Karpas-422 (cell line): Measurements from ENCODE around the gene VWA5B1. TPM values are rescaled to one million over a fixed set of nuclear protein-coding genes. Genes with fewer than 3 reads are reported as not detected.

Source experiments
- DNase-seq: peaks from one replicate; pipeline ENCODE4 v3.0.0-alpha.2; 2015
- H2AFZ ChIP-seq: fragments of 200-600 bp; sonication (generic); 2 replicates; pipeline ENCODE4 v1.6.1; 2014; ENCODE audit warnings: antibody characterized with exemption, low read length, mixed read lengths
- H3K27ac ChIP-seq: fragments of 200-600 bp; sonication (generic); 2 replicates; pipeline ENCODE4 v1.5.1; 2014; ENCODE audit warnings: mild to moderate bottlenecking, low read length, moderate library complexity
- H3K27me3 ChIP-seq: fragments of 200-600 bp; sonication (generic); 2 replicates; pipeline ENCODE4 v1.6.1; 2014; ENCODE audit warnings: low read length, mixed read lengths
- H3K36me3 ChIP-seq: fragments of 200-600 bp; sonication (generic); 2 replicates; pipeline ENCODE4 v1.6.1; 2014; ENCODE audit warnings: low read length, mixed read lengths; ENCODE audit not compliant: insufficient read depth
- H3K4me1 ChIP-seq: fragments of 200-600 bp; sonication (generic); 2 replicates; pipeline ENCODE4 v1.6.1; 2014; ENCODE audit warnings: mild to moderate bottlenecking, low read length, mixed read lengths
- H3K4me2 ChIP-seq: fragments of 200-600 bp; sonication (generic); 2 replicates; pipeline ENCODE4 v1.6.1; 2014; ENCODE audit warnings: low read length, low read depth, mild to moderate bottlenecking; ENCODE audit not compliant: poor library complexity, severe bottlenecking
- H3K4me3 ChIP-seq: fragments of 200-600 bp; sonication (generic); 2 replicates; pipeline ENCODE4 v1.5.1; 2014; ENCODE audit warnings: mild to moderate bottlenecking, antibody characterized with exemption, low read length, mixed read lengths
- H3K79me2 ChIP-seq: fragments of 200-600 bp; sonication (generic); 2 replicates; pipeline ENCODE4 v1.6.1; 2014; ENCODE audit warnings: mild to moderate bottlenecking, low read length, mixed read lengths
- H3K9ac ChIP-seq: fragments of 200-600 bp; sonication (generic); 2 replicates; pipeline ENCODE4 v1.6.0; 2014; ENCODE audit warnings: low read length
- H3K9me2 ChIP-seq: fragments of 200-600 bp; sonication (generic), shearing (Covaris generic); replicated peaks from 2 replicates; pipeline ENCODE4 v1.6.0; 2014; ENCODE audit warnings: mild to moderate bottlenecking, low read length, moderate library complexity; ENCODE audit not compliant: insufficient read depth
- H3K9me3 ChIP-seq: fragments of 300-700, 200-600 bp; sonication (generic); 2 replicates; pipeline ENCODE4 v1.6.1; 2014; ENCODE audit warnings: low read length, mixed read lengths
- H4K20me1 ChIP-seq: fragments of 200-600 bp; sonication (generic); 2 replicates; pipeline ENCODE4 v1.6.1; 2014; ENCODE audit warnings: mild to moderate bottlenecking, antibody characterized with exemption, low read length, low read depth; ENCODE audit not compliant: insufficient read depth
- total RNA-seq: library from RNA; depleted of rRNA; stranded (reverse); fragments of >200 nt; shearing (Covaris generic); gene quantifications from 2 replicates; pipeline ENCODE4 v1.2.3, GENCODE V29; 2014; ENCODE audit warnings: low replicate concordance

The VWA5B1 gene
- total RNA-seq, 1 experiment from 2014 or later: not detected

DNA sequence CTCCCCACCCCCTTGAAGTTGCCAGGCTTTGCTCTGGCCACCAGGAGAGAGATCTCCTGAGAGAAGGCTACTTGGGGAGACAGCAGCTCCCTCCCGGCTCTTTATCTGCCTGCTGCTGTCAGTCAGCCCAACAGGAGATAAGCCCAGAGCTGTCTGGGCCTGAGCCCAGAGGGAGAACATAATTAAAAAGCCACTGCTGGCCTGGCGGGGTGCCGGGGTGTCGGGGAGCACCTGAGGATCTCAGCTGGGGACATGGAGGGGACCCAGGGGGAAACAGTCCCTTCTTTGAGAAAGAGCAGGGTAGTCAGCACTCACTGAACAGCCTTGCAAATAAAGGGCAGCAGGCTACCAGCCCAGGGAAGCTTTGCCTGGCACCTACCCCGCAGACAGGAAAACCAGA is 17.9 kb downstream of the VWA5B1 start:
- Histone ChIP-seq H3K4me2 (no peak overlapping the region), H3K27ac (no peak overlapping the region), H2AFZ (no peak overlapping the region), H3K79me2 (no peaks in the 10 kb centered on the region), H3K9me2 (no peaks in the 10 kb centered on the region), H3K27me3 (no peaks in the 10 kb centered on the region), H3K9me3 (no peaks in the 10 kb centered on the region), H3K36me3 (no peaks in the 10 kb centered on the region), H4K20me1 (no peaks in the 10 kb centered on the region), H3K4me3 (no peak overlapping the region), H3K4me1 (no peaks in the 10 kb centered on the region), H3K9ac (no peak overlapping the region)
- DNase-seq: no peak

DNA sequence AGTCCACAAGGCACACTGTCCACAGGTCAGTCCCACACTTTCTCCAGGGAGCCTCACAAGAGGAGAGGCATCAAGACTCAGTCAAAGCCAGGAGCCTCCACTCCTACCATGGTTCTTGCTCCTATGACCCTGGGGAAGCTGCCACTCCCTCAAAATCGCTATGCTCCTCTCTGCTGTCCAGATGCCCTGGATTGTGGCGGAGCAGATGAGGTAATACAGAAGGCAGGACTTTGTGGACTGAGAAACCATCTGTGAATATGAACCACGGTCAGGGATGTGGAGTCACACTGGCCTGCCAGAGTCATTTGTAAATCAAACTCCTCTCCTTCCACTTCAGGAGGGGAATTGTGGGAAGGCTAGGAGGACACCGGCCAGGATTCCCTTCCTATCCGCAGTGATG is 20.6 kb downstream of the VWA5B1 start:
- no peak for DNase-seq
- no peak overlapping the region for H3K27ac ChIP-seq

DNA sequence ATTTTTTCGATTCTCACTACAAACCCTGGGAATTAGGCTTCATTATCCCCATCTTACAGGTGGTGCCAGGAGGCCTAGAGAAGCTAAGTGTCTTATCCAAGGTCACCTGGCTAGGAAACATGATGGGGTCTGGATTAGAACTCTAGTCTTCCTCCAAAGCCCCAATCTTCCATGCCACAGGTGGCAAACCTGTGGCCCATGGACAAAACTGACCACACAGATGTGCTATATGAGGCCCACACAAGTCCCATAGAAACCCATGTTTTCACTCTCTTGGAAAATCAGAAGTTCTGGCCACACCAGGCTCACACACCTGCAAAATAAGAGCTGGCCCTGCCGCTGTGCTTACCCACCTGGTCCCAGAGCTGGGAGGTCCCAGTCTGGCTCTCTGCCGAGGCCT is 21.6 kb downstream of the VWA5B1 start:
- Histone ChIP-seq H3K36me3 (no peaks in the 10 kb centered on the region), H3K4me1 (no peaks in the 10 kb centered on the region), H3K9ac (no peak overlapping the region), H3K4me3 (no peak overlapping the region), H3K9me2 (no peaks in the 10 kb centered on the region), H4K20me1 (no peaks in the 10 kb centered on the region), H3K9me3 (no peaks in the 10 kb centered on the region), H2AFZ (no peak overlapping the region), H3K4me2 (no peak overlapping the region), H3K27me3 (no peaks in the 10 kb centered on the region), H3K27ac (no peak overlapping the region), H3K79me2 (no peaks in the 10 kb centered on the region)
- DNase-seq: no peak

More for the DNA sequence above, 20.6 kb downstream of the VWA5B1 start:
- Histone ChIP-seq H3K4me2 (no peak overlapping the region), H3K9ac (no peak overlapping the region), H3K79me2 (no peaks in the 10 kb centered on the region), H3K9me3 (no peaks in the 10 kb centered on the region), H3K4me3 (no peak overlapping the region), H3K9me2 (no peaks in the 10 kb centered on the region), H4K20me1 (no peaks in the 10 kb centered on the region), H3K27me3 (no peaks in the 10 kb centered on the region), H3K4me1 (no peaks in the 10 kb centered on the region), H2AFZ (no peak overlapping the region), H3K36me3 (no peaks in the 10 kb centered on the region)

DNA sequence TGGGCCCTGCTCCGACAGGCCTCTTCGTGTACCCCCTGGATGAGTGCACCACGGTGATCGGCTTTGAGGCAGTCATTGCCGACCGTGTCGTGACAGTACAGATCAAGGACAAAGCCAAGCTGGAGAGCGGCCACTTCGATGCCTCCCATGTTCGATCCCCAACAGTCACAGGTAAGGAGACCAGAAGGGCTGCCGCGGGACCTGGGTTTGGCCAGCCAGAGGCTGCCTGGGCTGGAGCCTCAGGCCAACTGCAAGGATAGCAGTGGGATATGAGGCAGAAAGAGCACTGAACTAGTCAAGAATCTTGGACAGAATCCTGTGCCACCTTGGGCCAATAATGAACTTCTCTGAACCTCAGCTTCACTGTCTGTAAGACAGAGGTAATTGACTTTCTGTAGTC is 22.1 kb downstream of the VWA5B1 start:
- H3K27ac ChIP-seq: no peak overlapping the region
- no peak overlapping the region for H3K9ac ChIP-seq
- DNase-seq: no peak

DNA sequence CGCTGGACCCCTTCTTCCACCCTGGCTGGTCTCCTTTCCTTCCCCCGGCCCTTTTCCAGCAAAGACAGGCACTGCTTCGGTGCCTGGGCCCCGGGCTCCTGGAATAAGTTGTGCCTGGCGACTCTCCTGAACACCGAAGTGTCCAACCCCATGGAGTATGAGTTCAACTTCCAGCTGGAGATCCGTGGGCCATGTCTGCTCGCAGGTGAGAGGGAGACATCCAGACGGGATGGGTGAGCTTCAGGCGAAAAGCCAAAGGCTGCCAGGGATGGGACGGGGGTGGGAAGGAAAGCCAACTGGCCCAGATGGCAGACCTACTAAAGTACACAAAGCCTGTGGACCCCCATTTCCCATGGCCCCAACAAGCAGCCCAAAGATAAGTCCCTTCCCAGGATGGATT is 26.8 kb downstream of the VWA5B1 start:
- no peak for DNase-seq
- H3K79me2 ChIP-seq: no peaks in the 10 kb centered on the region
- no peaks in the 10 kb centered on the region for H3K27me3 ChIP-seq
- no peak overlapping the region for H3K9ac ChIP-seq
- H3K9me3 ChIP-seq: no peaks in the 10 kb centered on the region
- no peaks in the 10 kb centered on the region for H3K9me2 ChIP-seq
- no peak overlapping the region for H3K27ac ChIP-seq
- H3K36me3 ChIP-seq: no peaks in the 10 kb centered on the region
- H2AFZ ChIP-seq: no peak overlapping the region
- peaks cover 12% of the 10 kb centered on the region for H3K4me1 ChIP-seq
- H3K4me3 ChIP-seq: no peak overlapping the region
- no peak overlapping the region for H3K4me2 ChIP-seq
- no peaks in the 10 kb centered on the region for H4K20me1 ChIP-seq

More for the DNA sequence above, 22.1 kb downstream of the VWA5B1 start:
- H3K36me3 ChIP-seq: no peaks in the 10 kb centered on the region
- no peak overlapping the region for H3K4me2 ChIP-seq
- no peaks in the 10 kb centered on the region for H3K4me1 ChIP-seq
- H3K4me3 ChIP-seq: no peak overlapping the region
- H3K27me3 ChIP-seq: no peaks in the 10 kb centered on the region
- no peak overlapping the region for H2AFZ ChIP-seq
- H3K9me3 ChIP-seq: no peaks in the 10 kb centered on the region
- no peaks in the 10 kb centered on the region for H4K20me1 ChIP-seq
- no peaks in the 10 kb centered on the region for H3K9me2 ChIP-seq
- H3K79me2 ChIP-seq: no peaks in the 10 kb centered on the region

DNA sequence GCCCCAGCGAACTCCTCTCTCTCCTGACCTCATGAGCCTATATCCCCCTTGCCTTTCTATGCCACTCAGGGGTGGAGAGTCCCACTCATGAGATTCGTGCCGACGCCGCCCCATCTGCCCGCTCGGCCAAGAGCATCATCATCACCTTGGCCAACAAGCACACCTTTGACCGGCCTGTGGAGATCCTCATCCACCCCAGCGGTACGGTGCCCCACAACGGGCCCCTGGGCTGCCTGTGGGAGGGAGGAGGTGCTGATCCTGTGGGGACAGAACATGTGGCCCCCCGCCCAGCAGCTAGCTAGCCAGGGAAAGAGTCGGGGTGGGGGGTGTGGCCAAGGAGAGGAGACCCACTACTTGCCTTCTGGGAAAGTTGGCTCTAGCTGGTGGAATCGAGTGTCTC is 27.8 kb downstream of the VWA5B1 start:
- Histone ChIP-seq H2AFZ (no peak overlapping the region), H3K4me2 (no peak overlapping the region), H3K27ac (no peak overlapping the region), H3K4me1 (peaks cover 16% of the 10 kb centered on the region), H3K9ac (no peak overlapping the region), H3K4me3 (no peak overlapping the region), H3K27me3 (no peaks in the 10 kb centered on the region), H3K9me2 (no peaks in the 10 kb centered on the region), H3K79me2 (no peaks in the 10 kb centered on the region), H3K9me3 (no peaks in the 10 kb centered on the region), H3K36me3 (no peaks in the 10 kb centered on the region), H4K20me1 (no peaks in the 10 kb centered on the region)
- DNase-seq: no peak

DNA sequence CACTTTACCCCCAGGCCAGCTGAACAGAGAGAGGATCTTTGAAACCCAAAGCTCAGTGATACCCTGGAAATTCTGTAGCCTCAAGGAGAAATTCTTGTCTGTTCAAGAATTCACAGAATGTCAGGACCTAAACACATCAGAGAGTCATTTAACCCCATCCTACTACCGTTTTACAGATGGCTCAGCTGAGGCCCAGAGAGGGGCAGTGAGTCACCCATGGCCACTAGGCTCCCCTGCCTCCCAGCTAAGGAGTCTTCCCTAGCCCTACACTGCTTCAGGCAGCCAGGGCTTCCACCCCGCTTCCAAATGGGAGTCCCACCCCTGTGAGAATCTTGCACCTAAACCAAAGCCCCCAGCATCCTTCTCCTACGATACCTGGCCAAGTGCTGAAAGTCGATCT is 28.3 kb downstream of the VWA5B1 start:
- Histone ChIP-seq H3K36me3 (no peaks in the 10 kb centered on the region), H3K27me3 (no peaks in the 10 kb centered on the region), H3K9ac (no peak overlapping the region), H3K4me2 (no peak overlapping the region), H4K20me1 (no peaks in the 10 kb centered on the region), H3K4me3 (no peak overlapping the region), H2AFZ (no peak overlapping the region), H3K79me2 (no peaks in the 10 kb centered on the region), H3K9me3 (no peaks in the 10 kb centered on the region), H3K9me2 (no peaks in the 10 kb centered on the region), H3K4me1 (peaks cover 18% of the 10 kb centered on the region), H3K27ac (no peak overlapping the region)
- DNase-seq: no peak

DNA sequence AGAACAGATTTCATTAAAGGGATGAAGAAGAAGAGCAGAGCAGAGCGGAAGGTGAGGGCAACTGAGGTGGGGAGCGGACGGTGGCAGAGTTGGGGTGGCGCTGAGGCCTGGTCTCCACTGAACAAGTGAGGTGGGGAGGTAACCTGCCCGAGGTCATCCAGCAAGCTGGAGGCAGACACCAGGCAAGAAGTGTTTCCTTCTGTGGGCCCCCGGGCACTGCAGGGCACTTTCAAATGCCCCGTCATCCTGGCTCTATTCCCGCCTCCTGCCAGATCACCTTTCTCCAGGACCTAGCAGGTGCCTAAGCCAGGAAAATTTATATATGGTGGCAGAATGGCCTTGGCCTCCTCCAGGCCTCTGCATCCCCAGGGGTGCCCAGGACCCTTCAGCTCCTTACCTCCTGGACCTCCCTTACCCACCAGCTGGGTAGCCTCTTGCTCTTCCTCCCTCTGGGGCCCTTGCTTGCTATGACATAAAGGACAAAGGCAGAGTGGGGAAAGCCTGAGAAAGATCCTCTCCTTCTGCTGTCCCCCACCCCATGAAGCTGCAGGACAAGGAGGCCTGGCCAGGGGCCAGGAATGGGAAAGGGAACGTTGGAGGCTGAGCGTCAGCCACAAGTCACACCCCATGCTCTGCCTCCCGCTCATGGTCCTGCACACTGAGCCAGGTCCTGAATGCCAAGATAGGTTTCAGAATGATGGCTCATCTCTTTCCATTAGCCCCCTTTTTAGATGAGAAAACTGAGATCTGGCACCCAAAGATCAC is 29.0 kb downstream of the VWA5B1 start:
- no peaks in the 10 kb centered on the region for H3K36me3 ChIP-seq
- DNase-seq: no peak
- peaks cover 18% of the 10 kb centered on the region for H3K4me1 ChIP-seq
- H2AFZ ChIP-seq: no peak overlapping the region
- H3K4me2 ChIP-seq: no peak overlapping the region
- H3K4me3 ChIP-seq: no peak overlapping the region
- H4K20me1 ChIP-seq: no peaks in the 10 kb centered on the region
- no peaks in the 10 kb centered on the region for H3K79me2 ChIP-seq
- no peaks in the 10 kb centered on the region for H3K9me2 ChIP-seq
- H3K27me3 ChIP-seq: no peaks in the 10 kb centered on the region
- no peaks in the 10 kb centered on the region for H3K9me3 ChIP-seq
- no peak overlapping the region for H3K9ac ChIP-seq
- H3K27ac ChIP-seq: no peak overlapping the region
